Fibroblast of skin of scalp (primary cell): ENCODE measurements around the gene ENKD1.

Experiments
- DNase-seq: peaks from one replicate; pipeline ENCODE4 v3.0.0-alpha.2; 2013

The ENKD1 gene

GRCh38 chr16:67678354-67679023, 11.9 kb upstream of the ENKD1 start:
- no peak for DNase-seq

- no peak for DNase-seq
Measured at GRCh38 chr16:67677712-67678111, 11.2 kb upstream of the ENKD1 start.

GRCh38 chr16:67676939-67677338, 10.4 kb upstream of the ENKD1 start:
- no peak for DNase-seq

- DNase-seq: no peak
Measured at GRCh38 chr16:67676516-67676915, 10.0 kb upstream of the ENKD1 start.

GRCh38 chr16:67675999-67676398, 9.4 kb upstream of the ENKD1 start:
- DNase-seq: no peak

- no peak for DNase-seq
Measured at GRCh38 chr16:67675579-67675935, 9.0 kb upstream of the ENKD1 start.

GRCh38 chr16:67674851-67675578, 8.5 kb upstream of the ENKD1 start:
- no peak for DNase-seq

GRCh38 chr16:67673712-67674580, 7.4 kb upstream of the ENKD1 start:
- DNase-seq: peak; percentile 55

GRCh38 chr16:67672739-67673662, 6.5 kb upstream of the ENKD1 start:
- DNase-seq: peak; percentile 74

- no peak for DNase-seq
Measured at GRCh38 chr16:67672306-67672705, 5.8 kb upstream of the ENKD1 start.

- DNase-seq: no peak
Measured at GRCh38 chr16:67669499-67670101, 3.0 kb upstream of the ENKD1 start.

GRCh38 chr16:67668495-67669157, 2.1 kb upstream of the ENKD1 start:
- no peak for DNase-seq

- DNase-seq: peak; percentile 95
Measured at GRCh38 chr16:67667817-67668494, 1.4 kb upstream of the ENKD1 start.

GRCh38 chr16:67667453-67667816, 885 bp upstream of the ENKD1 start:
- DNase-seq: no peak

GRCh38 chr16:67666032-67666551, 458 bp downstream of the ENKD1 start:
- DNase-seq: no peak

GRCh38 chr16:67665598-67665997, 952 bp downstream of the ENKD1 start:
- no peak for DNase-seq

GRCh38 chr16:67664871-67665270, 1.7 kb downstream of the ENKD1 start:
- DNase-seq: no peak

GRCh38 chr16:67664258-67664657, 2.3 kb downstream of the ENKD1 start:
- no peak for DNase-seq

- DNase-seq: no peak
Measured at GRCh38 chr16:67663877-67664222, 2.7 kb downstream of the ENKD1 start.

- DNase-seq: peak; percentile 18
Measured at GRCh38 chr16:67663151-67663876, 3.2 kb downstream of the ENKD1 start.
